Erythroblast (primary cell): Measurements from ENCODE around the gene ACY1.

Source experiments
- GATA1 ChIP-seq: IDR thresholded peaks from 2 replicates; pipeline ENCODE4 v1.6.1; 2011; ENCODE audit warnings: low read depth, mild to moderate bottlenecking, control low read depth, low read length, moderate library complexity
- POLR2A ChIP-seq: IDR thresholded peaks from 2 replicates; pipeline ENCODE4 v1.6.1; 2011; ENCODE audit warnings: mild to moderate bottlenecking, low read length

- TF ChIP-seq POLR2A (no peak), GATA1 (no peak)
Measured at GRCh38 chr3:52023860-52024764, 40.8 kb downstream of the ACY1 start.
